Inferior parietal cortex (tissue), 1 donor: ENCODE data around the gene AP1G2.
"Not testable (repeated sequence)": the region's sequence is repeated elsewhere in the genome, so short reads cannot be mapped to it uniquely, and the experiment has no call there.

Experiments
- DNase-seq: peaks from one replicate; pipeline ENCODE4 v3.0.0-alpha.2; 2016; ENCODE audit errors: extremely low spot score

The AP1G2 gene

GRCh38 chr14:23594191-23594590 is 26.6 kb upstream of the AP1G2 start:
- not testable (repeated sequence) for DNase-seq

GRCh38 chr14:23590198-23590597 is 22.6 kb upstream of the AP1G2 start:
- no peak for DNase-seq

- DNase-seq, result no peak
Observed at GRCh38 chr14:23589606-23590005, 22.0 kb upstream of the AP1G2 start.

GRCh38 chr14:23588884-23589598 is 21.4 kb upstream of the AP1G2 start:
- peak; percentile 81 for DNase-seq

- not testable (repeated sequence) for DNase-seq
Observed at GRCh38 chr14:23584527-23585203, 17.1 kb upstream of the AP1G2 start.

GRCh38 chr14:23583761-23584526 is 16.4 kb upstream of the AP1G2 start:
- not testable (repeated sequence) for DNase-seq

- DNase-seq, result no peak
Observed at GRCh38 chr14:23582906-23583760, 15.5 kb upstream of the AP1G2 start.

- no peak for DNase-seq
Observed at GRCh38 chr14:23580948-23581281, 13.3 kb upstream of the AP1G2 start.

- DNase-seq, result no peak
Observed at GRCh38 chr14:23580152-23580926, 12.7 kb upstream of the AP1G2 start.

GRCh38 chr14:23579739-23580138 is 12.1 kb upstream of the AP1G2 start:
- no peak for DNase-seq

GRCh38 chr14:23579311-23579630 is 11.7 kb upstream of the AP1G2 start:
- no peak for DNase-seq

GRCh38 chr14:23578560-23579310 is 11.1 kb upstream of the AP1G2 start, which contains the start of gene JPH4:
TSS of gene JPH4 (minus strand) at chr14:23578790. CDS start at chr14:23577453, 1,337 bp downstream.
- peak; percentile 38 for DNase-seq

GRCh38 chr14:23577710-23578392 is 10.3 kb upstream of the AP1G2 start:
- no peak for DNase-seq

GRCh38 chr14:23577004-23577681 is 9.6 kb upstream of the AP1G2 start:
- peak; percentile 9 for DNase-seq

GRCh38 chr14:23573384-23574015 is 5.9 kb upstream of the AP1G2 start:
- DNase-seq, result peak; percentile 33

GRCh38 chr14:23572836-23573235 is 5.2 kb upstream of the AP1G2 start:
- no peak for DNase-seq

GRCh38 chr14:23572524-23572828 is 4.9 kb upstream of the AP1G2 start:
- peak; percentile 1 for DNase-seq

- peak; percentile 1 for DNase-seq
Observed at GRCh38 chr14:23571701-23572523, 4.3 kb upstream of the AP1G2 start.
